NCI-H1092 treated with DMSO at 0.1 percent for 48 hours (cell line): Measurements from ENCODE around the gene TNP2.

Experiments used
- DNase-seq: peaks from one replicate; lab custom pipeline; 2025; lab: John Stamatoyannopoulos, UW

The TNP2 gene

GRCh38 chr16:11240636-11241473 lies 28.3 kb downstream of the TNP2 start:
- no peak for DNase-seq

DNA sequence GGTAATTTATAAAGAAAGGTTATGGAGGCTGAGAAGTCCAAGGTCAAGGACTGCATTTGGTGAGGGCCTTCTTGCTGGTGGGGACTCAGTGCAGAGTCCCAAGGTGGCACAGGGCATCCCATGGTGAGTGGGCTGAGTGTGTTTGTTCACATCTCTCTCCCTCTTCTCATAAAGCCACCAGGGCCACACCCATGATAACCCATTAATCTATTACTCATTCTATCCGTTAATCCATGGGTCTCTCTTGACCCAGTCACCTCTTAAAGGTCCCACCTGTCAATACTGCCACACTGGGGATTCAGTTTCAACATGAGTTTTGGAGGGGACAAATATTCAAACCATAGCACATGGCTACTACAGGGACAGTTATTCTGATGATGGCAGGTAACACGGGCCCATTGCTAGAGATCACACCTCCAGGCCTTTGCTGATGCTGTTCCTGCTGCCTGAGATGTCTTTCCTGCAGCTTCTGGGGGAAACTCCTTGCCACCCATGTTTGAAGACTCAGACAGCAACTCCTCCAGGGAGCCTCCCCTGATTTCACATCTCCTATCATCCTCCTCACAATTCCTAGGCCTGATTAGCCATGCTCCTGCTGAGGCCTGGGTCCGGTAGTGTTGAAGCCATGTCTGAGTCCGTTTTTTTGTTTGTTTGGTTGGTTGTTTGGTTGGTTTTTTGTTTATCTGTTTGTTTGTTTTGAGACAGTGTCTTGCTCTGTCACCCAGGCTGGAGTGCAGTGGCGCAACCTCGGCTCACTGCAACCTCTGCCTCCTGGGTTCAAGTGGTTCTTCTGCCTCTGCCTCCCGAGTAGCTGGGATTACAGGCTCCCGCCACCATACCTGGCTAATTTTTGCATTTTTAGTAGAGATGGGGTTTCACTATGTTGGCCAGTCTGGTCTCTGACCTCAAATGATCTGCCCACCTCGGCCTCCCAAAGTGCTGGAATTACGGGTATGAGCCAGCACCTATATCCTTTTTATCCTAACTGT lies 29.2 kb downstream of the TNP2 start:
- DNase-seq: no peak

GRCh38 chr16:11238272-11239202 lies 30.6 kb downstream of the TNP2 start:
- no peak for DNase-seq

DNA sequence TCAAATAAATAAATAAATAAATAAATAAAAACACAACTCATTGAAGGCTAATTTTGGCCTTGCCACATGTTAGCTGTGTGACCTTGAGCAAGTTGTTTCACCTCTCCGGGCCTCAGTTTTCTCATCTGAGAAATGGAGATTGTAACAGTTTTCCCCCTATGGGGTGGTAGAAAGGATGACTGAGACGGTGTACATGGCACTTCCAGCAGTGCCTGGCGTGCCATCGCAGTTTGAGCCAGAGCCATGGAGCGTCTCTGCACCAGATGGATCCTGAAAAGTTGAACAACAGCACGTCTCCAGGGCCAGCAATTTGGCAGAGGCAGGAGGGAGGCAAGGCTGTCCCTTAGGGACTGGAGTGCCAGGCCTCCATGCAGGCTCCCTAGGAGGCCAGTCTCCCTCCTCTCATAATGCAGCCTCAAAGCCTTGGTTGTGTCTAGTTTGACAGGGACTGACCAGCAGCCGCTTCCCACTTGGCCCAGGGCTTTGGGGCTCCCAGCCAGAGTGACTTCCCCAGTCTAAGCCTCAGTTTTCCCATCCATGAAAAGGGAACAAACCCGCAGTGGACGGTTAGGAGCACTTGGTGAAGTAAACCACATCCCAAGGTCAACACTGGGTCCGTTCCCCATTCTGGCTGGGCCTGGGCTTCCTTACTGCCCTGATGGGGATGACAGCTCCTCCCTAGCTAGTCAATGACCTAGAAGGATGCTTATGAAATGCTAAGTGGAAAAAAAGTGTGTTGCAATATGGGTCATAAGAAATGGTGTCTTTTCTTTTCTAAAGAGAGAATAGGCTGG lies 32.5 kb downstream of the TNP2 start:
- DNase-seq: no peak

- no peak for DNase-seq
These were observed 33.5 kb downstream of the TNP2 start for GRCh38 chr16:11235703-11235991.

DNA sequence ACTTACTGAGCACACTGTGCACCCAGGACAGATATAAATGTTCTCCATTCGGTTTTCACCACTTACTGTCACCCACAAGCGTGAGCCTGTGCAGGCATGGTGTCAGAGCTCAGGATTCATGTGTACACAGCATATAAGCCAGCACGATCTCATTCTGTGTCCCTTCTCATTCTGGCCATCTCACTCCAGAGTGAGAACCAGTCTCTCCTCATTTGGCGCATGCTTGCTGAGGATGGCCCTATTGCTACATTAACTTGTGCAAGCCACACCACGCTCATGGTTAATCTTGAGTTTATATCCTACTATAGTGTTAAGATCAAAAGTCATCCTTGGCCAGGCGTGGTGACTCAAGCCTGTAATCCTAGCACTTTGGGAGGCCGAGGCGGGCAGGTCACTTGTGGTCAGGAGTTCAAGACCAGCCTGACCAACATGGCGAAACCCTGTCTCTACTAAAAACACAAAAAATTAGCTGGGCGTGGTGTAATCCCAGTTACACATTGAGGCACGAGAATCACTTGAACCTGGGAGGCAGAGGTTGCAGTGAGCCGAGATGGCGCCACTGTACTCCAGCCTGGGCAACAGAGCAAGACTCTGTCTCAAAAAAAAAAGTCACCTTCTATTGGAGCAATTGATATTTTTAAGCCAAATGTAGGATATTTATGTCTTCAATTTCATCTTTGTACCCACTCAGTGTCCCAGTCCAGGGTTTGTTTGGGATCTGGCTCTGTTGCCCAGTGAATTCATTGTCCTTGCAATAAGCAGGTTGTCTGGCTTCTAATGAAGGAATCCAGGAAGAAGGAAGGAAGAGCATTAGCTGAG lies 34.0 kb downstream of the TNP2 start:
- DNase-seq: no peak

- no peak for DNase-seq
These were observed 35.3 kb downstream of the TNP2 start for GRCh38 chr16:11233727-11234376.

DNA sequence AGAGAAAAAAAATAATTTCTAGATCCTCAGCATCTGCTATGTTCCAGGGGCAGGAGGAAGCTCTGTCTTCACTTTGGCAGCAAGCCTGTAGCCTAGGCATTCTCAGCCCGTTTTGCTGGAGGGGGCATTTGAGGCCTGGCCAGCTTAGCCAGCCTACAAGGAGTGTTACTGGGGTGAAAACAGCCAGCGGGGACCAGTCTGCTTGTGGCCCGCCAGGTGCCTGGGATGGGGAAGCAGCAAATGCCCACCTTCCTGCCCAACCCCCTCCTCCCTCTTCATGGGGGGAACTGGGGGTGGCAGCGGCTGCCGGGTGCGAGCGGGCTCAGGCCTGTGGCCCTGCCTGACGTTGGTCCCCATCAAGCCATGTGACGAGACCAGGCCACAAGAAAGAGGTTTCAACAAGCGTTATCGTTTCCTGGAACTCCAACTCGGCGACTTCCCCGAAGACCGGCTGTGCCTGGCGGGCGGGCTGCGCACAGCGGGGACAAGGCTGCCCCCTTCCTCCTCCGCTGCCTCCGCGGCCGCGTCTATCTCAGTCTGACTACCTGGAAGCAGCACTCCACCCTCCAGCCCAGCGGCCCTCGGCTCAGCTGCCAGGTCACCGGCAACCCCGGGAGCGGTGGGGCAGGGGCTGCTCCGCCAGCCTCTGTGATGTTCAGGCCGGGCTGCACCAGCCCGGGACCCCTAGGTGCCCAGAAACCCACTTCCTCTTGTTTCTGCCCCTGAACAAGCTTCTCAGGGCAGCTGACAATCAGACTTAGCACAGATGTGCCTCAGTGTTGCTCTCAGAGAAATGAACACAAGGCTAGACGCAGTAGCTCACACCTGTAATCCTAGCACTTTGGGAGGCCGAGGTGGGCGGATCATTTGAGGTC lies 36.0 kb downstream of the TNP2 start:
- DNase-seq: no peak

DNA sequence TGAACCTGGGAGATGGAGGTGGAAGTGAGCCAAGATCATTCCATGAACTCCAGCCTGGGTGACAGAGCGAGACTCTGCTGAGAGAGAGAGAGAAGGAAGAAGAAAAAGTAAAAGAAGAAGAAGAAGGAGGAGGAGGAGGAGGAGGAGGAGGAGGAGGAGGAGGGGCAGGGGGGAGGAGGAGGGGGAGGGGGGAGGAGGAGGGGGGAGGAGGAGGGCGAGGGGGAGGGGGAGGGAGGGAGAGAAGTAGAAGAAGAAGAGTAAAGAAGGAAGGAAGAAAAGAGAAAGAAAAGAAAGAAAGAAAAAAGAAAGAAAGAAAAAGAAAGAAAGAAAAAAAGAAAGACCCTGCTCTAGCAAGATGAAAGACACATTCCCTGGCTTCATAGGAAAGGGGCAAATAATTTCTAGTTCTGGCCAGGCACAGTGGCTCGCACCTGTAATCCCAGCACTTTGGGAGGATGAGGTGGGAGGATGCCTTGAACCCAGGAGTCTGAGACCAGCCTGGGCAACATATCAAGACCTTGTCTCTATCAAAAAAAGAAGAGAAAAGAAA lies 36.7 kb downstream of the TNP2 start:
- DNase-seq: no peak

GRCh38 chr16:11231367-11231970 lies 37.7 kb downstream of the TNP2 start:
- no peak for DNase-seq

DNA sequence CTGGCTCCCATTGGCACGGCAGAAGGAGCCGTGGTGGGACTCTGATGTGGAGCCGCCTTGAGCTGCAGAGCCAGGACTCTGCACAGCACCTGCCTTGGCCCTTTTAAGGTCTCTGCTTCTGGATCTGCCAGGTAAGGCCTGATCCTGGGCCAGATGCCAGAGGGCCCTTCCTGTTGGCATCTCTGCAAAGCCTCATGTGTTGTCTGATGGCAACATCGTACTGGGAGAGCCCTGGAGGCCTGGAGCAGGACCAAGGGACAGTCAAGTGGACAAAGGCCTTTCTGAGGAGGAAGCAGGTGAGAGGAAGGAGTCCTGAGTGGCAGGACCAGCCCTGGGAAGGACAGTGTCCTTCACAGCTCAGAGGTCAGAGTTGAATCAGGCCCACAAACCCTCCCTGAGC lies 39.2 kb downstream of the TNP2 start:
- peak; percentile 18 for DNase-seq

DNA sequence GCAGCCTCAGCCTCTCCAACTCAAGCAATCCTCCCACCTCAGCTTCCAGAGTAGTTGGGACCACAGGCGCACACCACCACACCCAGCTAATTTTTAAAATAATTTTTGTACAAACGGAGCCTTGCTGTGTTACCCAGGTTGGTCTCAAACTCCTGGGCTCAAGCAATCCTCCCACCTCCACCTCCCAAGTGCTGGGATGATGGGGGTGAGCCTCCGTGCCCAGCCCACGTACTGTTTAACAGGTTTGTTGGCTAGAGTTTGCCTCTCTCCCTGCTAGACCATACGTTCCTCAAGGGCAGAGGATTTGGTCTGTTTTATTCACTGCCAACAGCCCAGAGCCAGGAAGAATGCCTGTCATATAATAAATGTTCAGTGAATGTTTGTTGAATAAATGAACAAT lies 39.7 kb downstream of the TNP2 start:
- no peak for DNase-seq

- no peak for DNase-seq
These were observed 43.2 kb downstream of the TNP2 start for GRCh38 chr16:11225677-11226549.

- DNase-seq: no peak
These were observed 44.0 kb downstream of the TNP2 start for GRCh38 chr16:11224894-11225676.

DNA sequence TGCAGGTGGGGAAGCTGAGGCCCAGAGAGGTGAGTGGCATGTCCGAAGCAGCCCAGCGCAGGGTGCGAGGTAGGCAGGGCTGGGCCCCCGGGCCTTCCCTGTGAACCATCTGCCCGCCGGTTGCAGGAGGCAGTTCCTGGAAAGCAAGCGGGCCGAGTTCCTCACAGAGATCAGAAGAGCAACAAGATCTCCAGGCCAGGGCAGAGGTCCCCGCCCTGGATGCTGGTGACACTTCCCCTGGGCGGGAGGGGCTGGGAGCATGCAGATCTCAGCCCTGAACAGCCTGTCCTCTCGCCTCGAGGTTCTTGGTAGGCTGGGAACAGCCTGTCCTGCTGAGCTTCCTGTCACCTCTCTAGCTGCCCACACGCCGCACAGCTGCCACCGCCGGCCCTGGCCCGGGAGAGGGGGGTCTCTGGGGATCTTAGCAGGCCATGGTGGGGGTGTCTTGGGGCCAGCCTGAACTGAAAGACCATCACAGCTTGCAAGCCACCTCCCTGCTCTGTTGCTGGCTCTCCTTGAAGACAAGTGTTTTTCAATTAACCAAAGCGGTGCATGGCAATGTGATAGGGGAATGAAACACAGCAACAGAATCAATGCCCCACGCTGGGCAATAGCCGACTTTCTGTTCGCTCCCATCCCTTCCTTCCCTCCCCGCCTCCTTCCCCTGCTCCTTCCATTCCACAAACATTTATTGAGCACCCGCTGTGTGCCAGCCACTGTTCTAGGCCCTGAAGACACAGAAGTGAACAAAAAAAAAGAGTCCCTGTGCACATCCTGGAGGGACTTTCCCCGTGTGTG lies 44.8 kb downstream of the TNP2 start:
- no peak for DNase-seq
